GM18519 (cell line): ENCODE data around the gene PNPLA3.

Source experiments
- ATAC-seq: cut with Tn5 transposase; IDR thresholded peaks from one replicate; pipeline ENCODE4 v1.9.1; 2021; ENCODE audit warnings: mild to moderate bottlenecking, moderate library complexity; ENCODE audit not compliant: unreplicated experiment, low FRiP score

PNPLA3 gene, protein sequence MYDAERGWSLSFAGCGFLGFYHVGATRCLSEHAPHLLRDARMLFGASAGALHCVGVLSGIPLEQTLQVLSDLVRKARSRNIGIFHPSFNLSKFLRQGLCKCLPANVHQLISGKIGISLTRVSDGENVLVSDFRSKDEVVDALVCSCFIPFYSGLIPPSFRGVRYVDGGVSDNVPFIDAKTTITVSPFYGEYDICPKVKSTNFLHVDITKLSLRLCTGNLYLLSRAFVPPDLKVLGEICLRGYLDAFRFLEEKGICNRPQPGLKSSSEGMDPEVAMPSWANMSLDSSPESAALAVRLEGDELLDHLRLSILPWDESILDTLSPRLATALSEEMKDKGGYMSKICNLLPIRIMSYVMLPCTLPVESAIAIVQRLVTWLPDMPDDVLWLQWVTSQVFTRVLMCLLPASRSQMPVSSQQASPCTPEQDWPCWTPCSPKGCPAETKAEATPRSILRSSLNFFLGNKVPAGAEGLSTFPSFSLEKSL

DNA sequence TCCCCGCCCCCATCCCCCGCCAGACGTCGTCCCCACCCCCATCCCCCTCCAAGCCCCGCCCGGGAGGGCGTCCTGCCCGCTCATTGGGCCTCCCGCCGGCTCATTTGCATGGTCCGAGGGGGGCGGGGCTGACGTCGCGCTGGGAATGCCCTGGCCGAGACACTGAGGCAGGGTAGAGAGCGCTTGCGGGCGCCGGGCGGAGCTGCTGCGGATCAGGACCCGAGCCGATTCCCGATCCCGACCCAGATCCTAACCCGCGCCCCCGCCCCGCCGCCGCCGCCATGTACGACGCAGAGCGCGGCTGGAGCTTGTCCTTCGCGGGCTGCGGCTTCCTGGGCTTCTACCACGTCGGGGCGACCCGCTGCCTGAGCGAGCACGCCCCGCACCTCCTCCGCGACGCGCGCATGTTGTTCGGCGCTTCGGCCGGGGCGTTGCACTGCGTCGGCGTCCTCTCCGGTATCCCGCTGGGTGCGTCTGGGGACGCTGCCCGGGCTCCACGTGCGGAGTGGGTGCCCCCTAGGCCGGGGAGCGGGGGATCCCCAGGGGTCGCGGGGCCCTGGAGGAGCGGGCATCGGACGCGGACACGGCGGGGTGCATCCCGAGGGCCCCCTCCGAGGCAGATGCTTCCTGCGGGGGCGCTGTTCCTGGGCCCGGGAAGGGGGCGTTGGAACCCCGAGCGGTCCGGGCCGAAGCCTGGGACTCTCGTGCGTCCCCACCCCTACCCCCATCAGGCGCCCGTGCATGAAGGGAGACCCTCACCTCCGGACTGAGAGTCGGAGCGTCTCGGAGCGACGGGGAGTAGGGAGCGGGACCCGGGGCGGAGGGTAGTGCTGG, at the start of gene PNPLA3:
Gene PNPLA3, plus strand, starts transcription at position 175 of the 834 bp plus-strand sequence. Its CDS starts 107 bp downstream, at position 282.
- ATAC-seq: no peak

DNA sequence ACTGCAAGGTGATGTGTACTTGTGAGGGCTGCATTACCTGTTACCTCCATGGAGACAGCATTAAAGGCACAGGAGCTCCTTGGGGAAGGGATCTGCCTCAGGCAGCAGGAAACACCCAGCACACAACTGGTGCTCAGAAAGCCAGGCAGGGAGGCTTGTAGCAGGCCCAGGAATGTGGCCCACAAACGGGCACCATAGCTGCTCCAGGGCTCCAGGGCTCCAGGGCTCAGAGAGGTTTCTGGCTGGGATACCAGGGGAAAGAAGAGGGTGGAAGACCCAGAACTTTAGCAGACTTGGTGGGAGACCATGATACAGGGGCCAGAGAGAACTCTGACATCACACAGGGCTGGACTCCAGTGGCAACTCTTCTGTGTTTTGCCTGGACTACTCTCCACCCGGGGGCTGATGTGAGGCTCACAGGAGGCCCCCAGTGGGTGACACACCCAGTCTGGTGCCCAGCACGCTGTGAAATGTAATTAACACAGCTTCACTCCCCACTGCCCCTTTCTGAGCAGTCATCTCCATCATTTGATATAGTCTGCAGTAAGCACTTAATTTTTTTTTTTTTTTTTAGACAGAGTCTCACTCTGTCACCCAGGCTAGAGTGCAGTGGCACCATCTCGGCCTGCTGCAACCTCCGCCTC, 46.6 kb upstream of the PNPLA3 start:
- no peak for ATAC-seq

DNA sequence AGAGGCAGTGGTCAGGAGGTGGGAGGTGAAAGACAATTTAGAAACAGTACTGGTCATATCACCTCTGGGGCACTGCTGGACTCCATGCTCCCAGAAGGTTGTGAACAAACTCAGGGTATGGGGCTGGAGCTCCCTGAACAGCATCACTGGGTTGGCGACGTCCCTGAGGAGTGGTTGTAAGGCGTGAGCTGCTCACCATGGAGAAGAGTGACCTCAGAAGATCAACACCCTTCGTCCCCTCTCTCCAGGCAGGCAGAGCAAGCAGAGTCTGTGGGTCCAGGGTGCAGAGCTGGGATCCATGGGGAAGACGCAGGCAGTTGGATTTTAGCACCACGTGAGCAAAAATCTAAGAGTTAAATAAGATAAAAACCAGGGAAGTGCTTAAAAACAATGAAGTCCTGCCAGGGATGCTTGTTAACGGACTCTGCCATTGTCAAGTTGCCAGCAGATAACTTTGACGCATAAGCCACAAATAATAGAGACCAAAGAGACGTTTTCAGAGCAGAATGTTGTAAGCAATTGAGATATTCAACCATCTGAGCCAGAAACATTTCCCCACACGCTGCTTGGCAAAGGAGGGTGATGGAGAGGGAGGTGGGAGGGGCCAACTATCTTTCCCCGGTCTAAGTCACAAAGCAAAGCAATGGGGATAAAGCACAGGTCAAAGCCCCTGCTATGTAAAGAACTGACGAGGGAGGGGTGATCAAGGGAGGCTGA, 45.4 kb upstream of the PNPLA3 start:
- ATAC-seq: no peak

DNA sequence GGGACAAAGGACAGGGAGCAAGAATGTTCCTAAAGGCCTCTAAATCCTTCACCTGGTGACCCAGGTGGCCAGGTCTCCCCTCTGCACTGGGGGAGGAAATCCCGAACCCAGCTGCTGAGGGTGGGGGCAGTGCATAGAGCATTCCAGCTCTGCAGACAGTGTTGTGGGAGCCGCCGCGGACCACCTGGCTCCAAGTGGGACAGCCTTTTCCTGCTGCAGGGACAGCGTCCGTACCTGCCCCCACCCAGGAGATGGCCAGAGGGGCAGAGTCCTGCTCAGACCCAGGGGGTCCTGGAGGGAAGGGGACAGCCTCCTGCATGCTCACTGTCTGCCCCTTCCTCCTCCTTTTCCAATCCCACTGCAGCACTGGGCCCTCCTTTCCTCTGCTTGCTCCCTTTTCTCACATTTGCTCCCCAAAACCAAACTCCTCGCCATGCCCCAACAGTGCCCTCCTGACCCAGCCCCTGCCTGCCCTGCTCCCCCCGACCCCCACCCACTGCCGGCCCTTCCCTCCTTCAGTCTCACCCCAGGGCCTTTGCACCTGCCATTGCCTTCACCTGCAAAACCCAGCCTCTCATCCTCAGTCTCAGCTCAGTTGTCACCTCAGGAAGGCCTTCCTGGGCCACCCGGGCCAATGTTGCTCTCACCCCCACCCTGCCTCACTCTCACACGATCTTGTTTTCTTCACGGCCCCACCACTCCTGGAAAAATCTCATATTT, 44.6 kb upstream of the PNPLA3 start:
- no peak for ATAC-seq

DNA sequence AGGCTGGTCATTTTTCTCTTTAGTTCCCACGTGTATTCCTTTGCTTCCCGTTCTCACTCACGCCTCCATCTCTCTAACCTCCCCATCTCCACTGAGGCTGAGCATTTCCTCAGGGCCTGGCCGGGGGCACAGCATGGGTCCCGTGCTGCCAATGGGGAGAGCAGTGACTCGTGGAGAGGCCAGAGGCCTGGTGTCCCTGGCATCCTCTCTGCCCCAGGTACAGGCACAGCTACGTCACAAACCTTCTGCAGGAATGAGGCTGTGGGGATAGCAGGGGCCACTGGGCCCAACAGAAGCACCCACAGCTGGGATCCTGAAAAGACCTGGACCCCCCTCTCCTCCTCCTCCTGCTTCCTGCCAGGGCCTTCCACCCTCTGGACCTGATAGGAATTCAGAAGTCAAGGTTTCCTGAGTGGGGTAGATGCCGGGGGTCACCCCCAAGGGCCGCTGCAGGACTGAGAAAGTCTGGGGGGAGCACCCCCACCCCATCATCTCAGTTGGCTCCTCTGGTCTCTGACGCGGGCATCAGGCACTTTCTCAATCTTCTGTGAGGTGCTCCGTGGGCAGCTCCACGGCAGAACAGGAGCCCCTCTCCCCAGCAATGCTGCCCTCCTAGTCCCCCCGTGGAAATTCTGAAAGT, 43.6 kb upstream of the PNPLA3 start:
- no peak for ATAC-seq

DNA sequence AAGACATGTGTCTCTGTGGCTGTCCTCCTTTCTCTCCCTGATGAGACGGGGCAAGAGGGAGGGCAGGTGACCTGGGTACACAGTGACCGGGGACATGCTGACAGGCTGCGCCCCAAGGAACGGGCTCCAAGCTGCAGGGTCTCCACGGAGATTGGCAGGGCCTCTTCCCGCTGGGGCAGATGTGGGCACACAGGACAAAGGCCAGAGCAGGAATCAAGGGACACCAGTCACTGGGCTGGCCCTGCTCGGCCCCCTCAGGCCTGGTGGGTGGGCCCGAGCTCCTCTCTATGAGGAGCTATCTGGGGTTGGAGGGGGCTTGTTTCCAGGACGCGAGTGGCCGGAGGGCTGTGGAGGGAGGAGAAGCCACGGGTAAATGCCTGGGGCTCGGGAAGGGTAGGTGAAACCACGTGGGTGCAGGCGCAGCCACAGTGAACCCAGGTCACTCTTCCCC, 43.0 kb upstream of the PNPLA3 start:
- ATAC-seq: no peak

DNA sequence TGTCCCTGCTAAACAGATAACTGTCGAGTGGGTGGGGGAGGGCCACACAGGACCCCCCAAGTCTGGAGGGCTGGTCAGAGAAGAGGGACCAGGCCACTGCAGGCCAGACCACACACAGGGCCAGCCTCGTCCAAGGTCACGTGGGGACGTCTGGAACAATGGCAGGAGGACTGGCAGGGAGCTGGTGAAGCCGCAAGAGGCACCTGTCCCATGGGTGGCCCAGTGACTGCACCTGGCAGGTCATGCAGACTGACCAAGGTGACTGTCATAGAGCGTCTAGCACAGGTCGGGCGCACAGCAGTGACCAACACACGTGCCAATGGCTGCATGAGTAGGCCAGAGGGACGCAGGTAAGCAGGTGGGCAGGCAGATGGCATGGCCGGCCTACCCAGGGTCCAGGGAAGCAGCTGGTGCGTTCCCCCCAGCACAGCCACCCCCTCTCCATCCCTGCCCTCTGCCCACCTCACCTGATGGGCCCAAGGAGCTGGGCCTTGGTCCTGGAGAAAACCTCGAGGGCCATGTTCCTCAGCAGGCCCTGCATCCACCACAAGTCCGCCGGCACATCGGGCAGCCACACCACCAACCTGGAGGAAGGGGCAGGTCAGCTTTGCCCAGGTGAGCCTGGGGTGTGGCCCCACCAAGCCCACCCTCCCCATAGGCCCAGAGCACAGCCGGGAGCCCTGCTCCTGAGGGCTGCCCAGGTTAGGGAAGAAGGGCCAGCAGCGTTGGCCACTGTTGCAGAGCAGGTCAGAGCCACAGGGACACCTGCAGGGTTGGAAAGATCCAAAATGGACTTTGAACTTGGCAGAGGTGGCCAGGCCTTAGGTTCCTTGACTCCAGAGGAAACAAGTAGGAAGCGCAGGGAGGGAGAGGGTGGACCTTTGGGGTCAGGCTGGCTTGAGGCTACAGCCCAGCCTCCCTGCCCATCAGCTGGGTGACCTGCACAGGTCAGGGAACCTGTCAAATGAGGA, 42.2 kb upstream of the PNPLA3 start:
- ATAC-seq: no peak

DNA sequence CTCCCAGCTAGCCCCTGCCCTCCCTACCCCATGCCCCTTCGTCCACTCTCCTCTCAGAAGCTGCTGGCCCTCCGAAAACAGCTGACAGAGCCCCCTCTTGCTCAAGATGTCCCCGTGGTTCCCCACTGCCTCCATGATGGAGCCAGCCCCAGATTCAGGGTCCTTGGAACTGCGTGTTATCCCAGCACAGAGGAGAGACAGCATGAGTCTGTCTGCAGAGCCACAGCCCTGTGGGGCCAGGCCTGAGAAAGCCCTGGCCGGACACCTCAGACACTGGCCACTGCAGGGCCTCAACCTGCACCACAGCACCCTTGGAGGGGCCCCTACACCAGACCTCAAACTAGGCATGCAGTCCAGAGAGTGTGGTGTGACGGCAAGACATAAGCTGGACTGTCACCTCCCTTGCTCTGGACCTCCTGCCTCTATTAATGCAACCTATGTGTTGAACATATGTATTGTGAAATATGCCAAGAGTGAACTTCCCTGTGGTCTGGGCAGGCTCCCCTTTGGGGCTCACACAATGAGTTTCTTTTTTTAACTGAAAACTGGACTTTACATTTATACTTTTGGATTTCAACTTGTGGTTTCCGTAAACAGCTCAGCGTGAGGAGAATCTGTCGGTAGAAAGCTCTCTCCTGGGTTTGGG, 41.4 kb upstream of the PNPLA3 start:
- ATAC-seq: no peak

DNA sequence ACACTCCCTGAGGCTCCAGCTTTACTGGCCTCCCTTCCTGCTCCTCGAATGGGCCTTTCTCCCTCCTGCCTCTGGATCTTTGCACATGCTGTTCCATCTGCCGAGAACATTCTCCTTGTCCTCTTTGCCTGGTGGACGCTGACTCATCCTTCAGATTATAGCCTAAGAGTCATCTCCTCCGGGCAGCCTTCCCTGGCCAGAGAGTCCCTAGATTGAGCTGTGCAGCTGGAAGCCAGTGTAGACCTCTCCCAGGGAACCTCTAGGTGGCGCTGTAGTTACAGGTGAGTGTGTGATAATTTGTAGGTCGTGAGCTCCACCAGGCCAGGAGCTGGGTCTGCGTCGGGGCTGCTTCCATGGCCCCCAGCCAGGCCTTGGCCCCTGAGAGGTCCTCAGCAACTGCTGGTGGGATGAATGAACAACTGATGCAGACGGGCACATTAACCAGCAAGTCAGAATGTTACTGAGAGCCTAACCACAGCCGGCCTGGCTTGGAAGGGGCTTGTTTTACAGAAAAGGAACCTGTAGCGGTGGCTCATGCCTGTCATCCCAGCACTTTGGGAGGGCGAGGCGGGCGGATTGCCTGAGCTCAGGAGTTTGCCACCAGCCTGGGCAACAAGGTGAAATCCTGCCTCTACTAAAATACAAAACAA, 40.5 kb upstream of the PNPLA3 start:
- no peak for ATAC-seq

DNA sequence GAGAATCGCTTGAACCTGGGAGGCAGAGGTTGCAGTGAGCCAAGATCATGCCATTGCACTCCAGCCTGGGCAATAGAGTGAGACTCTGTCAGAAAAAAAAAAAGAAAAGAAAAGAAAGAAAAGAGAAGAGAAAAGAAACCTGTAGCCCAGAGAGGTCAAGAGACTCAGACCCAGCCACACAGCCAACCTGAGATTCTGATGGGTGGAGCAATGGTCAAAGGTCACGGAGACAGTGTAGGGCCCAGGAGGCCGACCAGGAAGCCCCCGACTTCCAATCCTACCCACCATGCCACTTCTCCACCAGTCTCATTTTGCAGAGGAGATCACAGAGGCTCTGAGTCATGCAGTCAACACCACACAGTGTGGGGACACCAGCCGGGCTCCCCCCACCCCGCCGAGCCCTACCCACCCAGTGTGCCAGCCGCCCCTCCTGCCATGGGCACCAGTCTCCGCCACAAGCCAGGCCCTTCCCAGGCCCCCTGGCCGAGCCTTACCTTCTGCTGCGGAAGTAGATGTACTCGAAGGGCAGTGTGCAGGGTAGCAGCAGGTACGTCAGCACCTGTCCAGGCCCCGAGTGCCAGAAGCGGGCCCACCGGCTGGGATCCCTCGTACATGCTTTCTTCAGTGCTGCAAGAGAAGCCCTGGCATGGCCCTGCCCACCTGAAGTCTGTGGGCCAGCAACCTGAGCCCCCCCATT, 39.7 kb upstream of the PNPLA3 start:
- ATAC-seq: no peak

DNA sequence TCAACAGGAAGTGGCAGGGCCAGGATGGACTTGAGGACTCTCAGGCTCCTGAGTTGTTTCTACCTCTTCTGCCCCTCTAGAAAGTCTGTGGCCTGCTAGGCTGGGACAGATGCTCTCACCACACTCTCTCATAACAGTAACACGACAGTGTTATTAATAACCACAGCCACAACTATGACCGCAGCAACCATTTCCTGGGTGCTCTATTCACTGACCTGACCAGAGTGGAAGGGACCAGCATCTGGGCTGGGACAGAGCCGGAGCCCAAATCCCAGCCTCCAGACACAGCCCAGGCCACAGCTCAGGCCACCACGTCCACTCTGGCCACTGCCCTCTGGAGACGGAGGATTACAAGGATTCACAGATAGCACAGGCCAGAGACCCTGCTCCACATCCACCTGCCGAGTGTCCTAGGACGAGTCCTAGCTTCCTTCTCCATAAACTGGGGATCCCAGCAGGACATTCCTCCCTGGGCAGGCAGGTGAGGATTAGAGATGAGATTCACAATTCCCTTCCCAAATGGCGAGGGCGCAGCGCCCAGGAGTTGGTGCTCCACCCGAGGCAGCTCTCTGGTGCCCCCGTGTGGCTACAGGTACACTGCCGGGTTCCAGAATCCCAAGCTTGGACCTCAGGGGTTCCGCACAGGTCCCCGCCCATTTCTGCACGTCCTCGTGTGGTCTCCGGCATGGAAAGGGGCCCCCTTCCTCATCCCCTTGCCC, 38.8 kb upstream of the PNPLA3 start:
- ATAC-seq: no peak

DNA sequence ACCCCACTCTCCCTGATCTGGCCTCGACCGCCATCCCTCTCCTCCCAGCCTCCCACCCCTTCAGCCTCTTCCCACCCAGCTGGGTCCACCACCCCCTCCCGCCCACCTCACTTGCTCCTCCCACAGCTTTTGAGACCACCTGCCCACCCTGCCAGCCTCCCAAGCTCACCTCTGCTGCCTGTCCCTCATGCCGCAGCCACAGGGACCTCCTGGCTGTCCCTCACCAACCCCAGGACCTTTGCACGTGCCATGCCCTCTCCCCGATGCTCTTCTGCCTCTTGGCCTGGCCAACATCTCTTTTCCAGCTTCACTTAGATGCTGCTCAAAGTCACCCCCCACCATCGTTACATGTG, 38.3 kb upstream of the PNPLA3 start:
- no peak for ATAC-seq

DNA sequence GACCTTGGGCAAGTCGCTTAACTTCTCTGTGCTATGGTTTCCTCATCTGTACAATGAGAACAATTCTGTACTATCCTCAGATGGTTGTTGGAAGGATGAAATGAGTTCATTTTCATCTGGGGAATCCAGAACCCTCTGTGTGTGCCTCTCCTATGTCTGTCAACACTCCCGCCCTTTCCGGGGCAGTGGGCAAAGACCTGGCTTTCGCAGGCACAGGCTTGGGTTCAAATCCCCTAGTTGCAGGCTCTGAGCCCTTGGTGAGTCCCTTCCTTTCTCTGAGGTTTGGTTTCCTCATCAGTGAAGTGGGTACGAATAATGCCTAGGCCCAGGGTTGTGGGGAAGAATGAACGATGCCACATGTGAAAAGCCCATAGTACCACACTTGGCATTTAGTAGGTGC, 37.8 kb upstream of the PNPLA3 start:
- no peak for ATAC-seq

DNA sequence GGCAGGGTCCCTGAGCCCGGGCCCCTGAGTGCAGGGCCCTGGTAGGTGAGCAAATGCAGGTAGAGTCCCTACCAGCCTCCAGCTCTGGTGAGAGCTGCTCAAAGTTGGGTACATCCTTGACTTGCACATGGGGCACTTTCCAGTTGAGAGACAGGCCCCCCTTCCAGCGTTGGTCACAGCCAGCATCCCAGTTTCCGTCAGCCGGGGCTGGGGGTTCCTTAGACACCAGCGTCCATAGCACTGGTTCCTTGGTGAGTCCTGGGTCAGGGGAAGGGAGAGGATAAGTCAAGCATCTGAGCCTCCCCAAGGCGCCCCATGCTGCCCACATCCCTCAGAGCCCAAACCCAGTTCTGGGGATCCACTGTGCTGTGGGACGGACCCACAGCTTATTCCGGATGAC, 37.4 kb upstream of the PNPLA3 start:
- no peak for ATAC-seq

DNA sequence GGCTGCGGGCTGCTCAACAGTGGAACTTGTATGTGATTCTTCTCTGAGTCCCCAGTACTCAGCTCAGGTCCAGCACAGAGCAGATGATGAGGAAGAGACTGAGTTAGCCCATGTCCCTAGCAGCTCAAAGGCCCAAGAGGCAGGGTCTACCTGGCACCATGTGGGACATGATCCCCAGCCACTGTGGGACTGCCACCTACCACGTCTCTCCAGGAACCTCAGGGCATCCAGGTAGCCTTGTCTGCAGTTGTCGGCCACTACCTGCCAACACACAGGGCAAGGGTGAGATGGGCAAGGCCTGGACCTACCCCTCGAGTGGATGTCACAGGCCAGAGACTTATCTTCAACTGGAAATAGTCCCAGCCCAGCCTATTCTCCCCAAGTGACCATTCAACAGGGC, 36.2 kb upstream of the PNPLA3 start:
- no peak for ATAC-seq

DNA sequence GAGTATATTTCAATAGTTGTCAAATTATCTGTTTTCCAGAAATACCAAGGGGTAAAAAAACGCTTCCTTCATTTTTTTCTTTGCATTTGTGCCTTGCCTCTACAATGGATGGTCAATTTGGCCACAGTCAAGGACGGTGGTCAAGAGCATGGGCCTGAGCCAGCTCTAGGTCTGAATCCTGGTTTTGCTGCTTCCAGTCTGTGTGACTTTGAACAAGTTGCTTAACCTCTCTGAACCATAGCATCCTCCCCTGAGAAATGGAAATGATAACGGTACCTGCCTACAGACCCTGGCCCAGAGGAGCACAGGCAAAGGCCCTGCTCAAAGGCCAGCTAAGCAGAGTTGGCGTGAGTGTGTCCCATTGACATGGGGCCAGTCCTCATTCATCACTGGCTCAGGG, 34.9 kb upstream of the PNPLA3 start:
- ATAC-seq: no peak
